Colonic mucosa (tissue), 4 donors: Measurements from ENCODE around the gene DNAJB1. TPM values are rescaled to one million over a fixed set of nuclear protein-coding genes. Genes with fewer than 3 reads are reported as not detected.

Experiments used
- DNase-seq: peaks from one replicate; pipeline ENCODE4 v3.0.0-alpha.2; 2020
- H3K27ac ChIP-seq: fragments of 200-600 bp; one replicate; pipeline ENCODE4 v1.8.0; 2021
- H3K27me3 ChIP-seq: fragments of 200-600 bp; one replicate; pipeline ENCODE4 v1.8.0; 2021
- H3K36me3 ChIP-seq: fragments of 200-600 bp; one replicate; pipeline ENCODE4 v1.8.0; 2021
- H3K4me1 ChIP-seq: fragments of 200-600 bp; one replicate; pipeline ENCODE4 v1.8.0; 2021; ENCODE audit warnings: mild to moderate bottlenecking
- H3K4me3 ChIP-seq: fragments of 200-600 bp; one replicate; pipeline ENCODE4 v1.8.0; 2021
- H3K9ac ChIP-seq, 2 donors: one replicate each; pipeline ENCODE4 v1.7.0; 2013; ENCODE audit warnings: control low read depth in 2 of 2, low read depth in 2 of 2, low read length in 2 of 2
- H3K9me3 ChIP-seq: fragments of 200-600 bp; one replicate; pipeline ENCODE4 v1.8.0; 2021
- intact Hi-C: fragments of 100-400 bp; cut with DNase I; formaldehyde crosslinking; loops from one replicate; pipeline ENCODE4 v1.14.1; 2022
- total RNA-seq, 2 donors: library from RNA; stranded (reverse); fragmentation: NEBNext Ultra II Directional in 1 of 2; extraction: Animal tissue kit (Norgen Biotek cat#: 25700) in 1 of 2; gene quantifications; one replicate each; pipeline ENCODE4 v1.2.1, GENCODE V29; 2021
- TF ChIP-seq, protein P1 (sequence below): fragments of 200-600 bp; IDR thresholded peaks from one replicate; pipeline ENCODE4 v1.8.0; 2022; ENCODE audit warnings: antibody characterized with exemption, mild to moderate bottlenecking
- donor health status: healthy.
- donor health status: DM: no; HTN: no; CAD: no.
- donor health status: DM: no; HTN: no; CAD: no.

DNAJB1 gene
- total RNA-seq, 2 donors from 2014 or later, result 127 to 148 TPM

- H3K9ac ChIP-seq, result no peak overlapping the region
- H3K9me3 ChIP-seq, result no peaks in the 10 kb centered on the region
- H3K27ac ChIP-seq, result no peak overlapping the region
- H3K27me3 ChIP-seq, result no peaks in the 10 kb centered on the region
- intact Hi-C loops, result no loop called here
- no peaks in the 10 kb centered on the region for H3K36me3 ChIP-seq
- TF ChIP-seq, protein P1, sequence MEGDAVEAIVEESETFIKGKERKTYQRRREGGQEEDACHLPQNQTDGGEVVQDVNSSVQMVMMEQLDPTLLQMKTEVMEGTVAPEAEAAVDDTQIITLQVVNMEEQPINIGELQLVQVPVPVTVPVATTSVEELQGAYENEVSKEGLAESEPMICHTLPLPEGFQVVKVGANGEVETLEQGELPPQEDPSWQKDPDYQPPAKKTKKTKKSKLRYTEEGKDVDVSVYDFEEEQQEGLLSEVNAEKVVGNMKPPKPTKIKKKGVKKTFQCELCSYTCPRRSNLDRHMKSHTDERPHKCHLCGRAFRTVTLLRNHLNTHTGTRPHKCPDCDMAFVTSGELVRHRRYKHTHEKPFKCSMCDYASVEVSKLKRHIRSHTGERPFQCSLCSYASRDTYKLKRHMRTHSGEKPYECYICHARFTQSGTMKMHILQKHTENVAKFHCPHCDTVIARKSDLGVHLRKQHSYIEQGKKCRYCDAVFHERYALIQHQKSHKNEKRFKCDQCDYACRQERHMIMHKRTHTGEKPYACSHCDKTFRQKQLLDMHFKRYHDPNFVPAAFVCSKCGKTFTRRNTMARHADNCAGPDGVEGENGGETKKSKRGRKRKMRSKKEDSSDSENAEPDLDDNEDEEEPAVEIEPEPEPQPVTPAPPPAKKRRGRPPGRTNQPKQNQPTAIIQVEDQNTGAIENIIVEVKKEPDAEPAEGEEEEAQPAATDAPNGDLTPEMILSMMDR, result no peak
- H3K4me1 ChIP-seq, result no peaks in the 10 kb centered on the region
- DNase-seq, result no peak
- no peak overlapping the region for H3K4me3 ChIP-seq
Observed at GRCh38 chr19:14563989-14564651, 45.9 kb upstream of the DNAJB1 start.

GRCh38 chr19:14563590-14563926 lies 45.4 kb upstream of the DNAJB1 start:
- H3K27me3 ChIP-seq, result no peaks in the 10 kb centered on the region
- H3K27ac ChIP-seq, result no peak overlapping the region
- no peak overlapping the region for H3K4me3 ChIP-seq
- no peak overlapping the region for H3K9ac ChIP-seq
- intact Hi-C loops, result no loop called here
- no peaks in the 10 kb centered on the region for H3K36me3 ChIP-seq
- TF ChIP-seq, protein P1, result no peak
- no peaks in the 10 kb centered on the region for H3K4me1 ChIP-seq
- no peaks in the 10 kb centered on the region for H3K9me3 ChIP-seq
- DNase-seq, result no peak

GRCh38 chr19:14562660-14563589 lies 44.7 kb upstream of the DNAJB1 start:
- Histone ChIP-seq H3K27me3 (no peaks in the 10 kb centered on the region), H3K4me3 (no peak overlapping the region), H3K4me1 (no peaks in the 10 kb centered on the region), H3K9me3 (no peaks in the 10 kb centered on the region), H3K27ac (no peak overlapping the region), H3K36me3 (no peaks in the 10 kb centered on the region), H3K9ac (no peak overlapping the region)
- TF ChIP-seq, protein P1, result no peak
- DNase-seq, result no peak
- intact Hi-C loops, result no loop called here

- H3K27ac ChIP-seq, result no peak overlapping the region
- no peaks in the 10 kb centered on the region for H3K36me3 ChIP-seq
- intact Hi-C loops, result no loop called here
Observed at GRCh38 chr19:14561847-14562351, 43.7 kb upstream of the DNAJB1 start.

DNA sequence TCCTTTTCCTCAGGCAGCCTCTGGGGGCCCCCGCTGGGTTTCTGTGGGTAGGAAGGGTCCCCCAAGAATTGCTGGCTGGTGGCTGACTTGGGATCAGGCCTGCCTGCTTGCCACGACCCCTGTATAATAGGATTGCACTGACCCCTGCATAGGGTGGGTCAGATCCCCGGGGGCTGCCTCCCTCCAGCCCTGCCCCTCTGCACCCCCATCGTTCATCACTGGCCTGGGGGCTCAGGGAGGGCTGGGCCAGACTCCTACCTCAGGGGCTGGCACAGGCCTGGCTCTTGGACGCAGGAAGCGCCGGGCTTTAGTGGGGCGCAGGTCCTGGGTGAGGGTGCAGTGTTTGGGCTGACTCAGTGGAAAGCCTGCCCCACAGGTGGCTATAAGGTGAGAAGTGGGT lies 43.1 kb upstream of the DNAJB1 start:
- Histone ChIP-seq H3K9me3 (no peaks in the 10 kb centered on the region), H3K27me3 (no peaks in the 10 kb centered on the region), H3K4me3 (no peak overlapping the region), H3K27ac (no peak overlapping the region), H3K4me1 (peaks cover 4% of the 10 kb centered on the region), H3K9ac (no peak overlapping the region), H3K36me3 (no peaks in the 10 kb centered on the region)
- intact Hi-C loops, result no loop called here
- no peak for DNase-seq
- TF ChIP-seq, protein P1, result no peak

More at GRCh38 chr19:14561847-14562351, 43.7 kb upstream of the DNAJB1 start:
- Histone ChIP-seq H3K4me1 (no peaks in the 10 kb centered on the region), H3K27me3 (no peaks in the 10 kb centered on the region), H3K4me3 (no peak overlapping the region), H3K9ac (no peak overlapping the region), H3K9me3 (no peaks in the 10 kb centered on the region)
- TF ChIP-seq, protein P1, result no peak
- DNase-seq, result no peak
